SK-N-SH (cell line): ENCODE measurements around the gene BRD4. TPM values are rescaled to one million over a fixed set of nuclear protein-coding genes. Genes with fewer than 3 reads are reported as not detected.

Experiments
- CTCF ChIA-PET: fragments of 300-600, 350-600 bp; formaldehyde crosslinking; extraction: SDS; loops from one replicate; lab custom pipeline; 2021; lab: Yijun Ruan, JAX
- POLR2A ChIA-PET: fragments of 350-600 bp; sonication (Branson Sonifier 250); formaldehyde crosslinking; extraction: SDS; loops from one replicate; lab custom pipeline; 2020; ENCODE audit warnings: antibody characterized with exemption, inconsistent platforms; lab: Yijun Ruan, JAX
- DNase-seq: peaks from one replicate; pipeline ENCODE4 v3.0.0; 2012
- H2AFZ ChIP-seq: fragments of 200-600 bp; sonication (generic); 2 replicates; pipeline ENCODE4 v1.8.1; 2016; ENCODE audit warnings: antibody characterized with exemption, mild to moderate bottlenecking, low read depth
- H3F3A ChIP-seq: fragments of 200-600 bp; sonication (generic); replicated peaks from 2 replicates; pipeline ENCODE3; 2016; ENCODE audit warnings: antibody characterized with exemption, mild to moderate bottlenecking; ENCODE audit not compliant: insufficient read depth
- H3K27ac ChIP-seq, 2 experiments: fragments of 200-500 bp in 1 of 2; fragments of 200-600 bp in 1 of 2; sonication (Bioruptor generic) in 1 of 2; sonication (generic), shearing (Covaris generic) in 1 of 2; 2 replicates each; pipeline versions ENCODE4 v1.5.1 to v1.6.1; 2014 to 2016; ENCODE audit warnings: low read depth in 2 of 2, inconsistent platforms in 1 of 2, low read length in 1 of 2, mild to moderate bottlenecking in 1 of 2, mixed read lengths in 1 of 2
- H3K27me3 ChIP-seq: fragments of 200-600 bp; sonication (generic), shearing (Covaris generic); 2 replicates; pipeline ENCODE4 v1.6.1; 2016; ENCODE audit warnings: mixed run types; ENCODE audit not compliant: insufficient read depth
- H3K36me3 ChIP-seq, 2 experiments: fragments of 200-500 bp in 1 of 2; fragments of 200-600 bp in 1 of 2; sonication (Bioruptor generic) in 1 of 2; sonication (generic) in 1 of 2; replicated peaks in 1 of 2; 2 replicates each; pipeline versions ENCODE3 to v1.5.1; 2014 to 2016; ENCODE audit warnings: low read length in 1 of 2, mild to moderate bottlenecking in 1 of 2; ENCODE audit not compliant: insufficient read depth in 2 of 2, control insufficient read depth in 1 of 2
- H3K4me1 ChIP-seq, 2 experiments: fragments of 200-500 bp in 1 of 2; fragments of 200-600 bp in 1 of 2; sonication (Bioruptor generic) in 1 of 2; sonication (generic), shearing (Covaris generic) in 1 of 2; 2 replicates each; pipeline versions ENCODE4 v1.5.1 to v1.6.1; 2014 to 2016; ENCODE audit warnings: low read depth in 1 of 2, low read length in 1 of 2, mixed run types in 1 of 2; ENCODE audit not compliant: insufficient read depth in 2 of 2, control insufficient read depth in 1 of 2
- H3K4me2 ChIP-seq: fragments of 200-600 bp; sonication (generic), shearing (Covaris generic); 2 replicates; pipeline ENCODE4 v1.6.1; 2017; ENCODE audit warnings: mixed run types
- H3K4me3 ChIP-seq, 2 experiments: fragments of 200-500 bp in 1 of 2; fragments of 200-600 bp in 1 of 2; sonication (Bioruptor generic) in 1 of 2; sonication (generic), shearing (Covaris generic) in 1 of 2; 2 replicates each; pipeline versions ENCODE4 v1.5.1 to v1.8.1; 2014 to 2016; ENCODE audit warnings: low read depth in 2 of 2, inconsistent platforms in 1 of 2, low read length in 1 of 2, mild to moderate bottlenecking in 1 of 2, mixed read lengths in 1 of 2, moderate library complexity in 1 of 2
- H3K79me2 ChIP-seq: fragments of 200-600 bp; sonication (generic); 2 replicates; pipeline ENCODE4 v1.8.1; 2017; ENCODE audit warnings: mild to moderate bottlenecking; ENCODE audit not compliant: insufficient read depth
- H3K9ac ChIP-seq: fragments of 200-600 bp; sonication (generic); 2 replicates; pipeline ENCODE4 v1.6.1; 2017; ENCODE audit warnings: mixed run types
- H3K9me2 ChIP-seq: fragments of 200-600 bp; sonication (generic); 2 replicates; pipeline ENCODE4 v1.6.1; 2017; ENCODE audit warnings: mixed run types
- H3K9me3 ChIP-seq: fragments of 200-600 bp; sonication (generic); 2 replicates; pipeline ENCODE4 v1.6.1; 2017; ENCODE audit warnings: mixed run types, mild to moderate bottlenecking, moderate library complexity
- H4K20me1 ChIP-seq: fragments of 200-600 bp; sonication (generic); 2 replicates; pipeline ENCODE4 v1.6.1; 2017; ENCODE audit warnings: mild to moderate bottlenecking, mixed run types; ENCODE audit not compliant: insufficient read depth
- ELF1 ChIP-seq: IDR thresholded peaks from 2 replicates; pipeline ENCODE4 v1.4.0; 2012
- EP300 ChIP-seq, 2 experiments: IDR thresholded peaks; 2 replicates each; pipeline versions ENCODE4 v1.4.0 to v1.6.1; 2012; ENCODE audit warnings: borderline replicate concordance in 1 of 2, low read depth in 1 of 2, low read length in 1 of 2
- EZH2phosphoT487 ChIP-seq: fragments of 200-600 bp; sonication (generic); IDR thresholded peaks from 2 replicates; pipeline ENCODE4 v1.6.1; 2017; ENCODE audit warnings: low read depth, mixed run types, mild to moderate bottlenecking, antibody characterized with exemption, moderate library complexity, borderline replicate concordance
- FOSL2 ChIP-seq: IDR thresholded peaks from 2 replicates; pipeline ENCODE4 v1.4.0; 2012; ENCODE audit warnings: low read depth, mild to moderate bottlenecking, moderate library complexity, borderline replicate concordance
- FOXJ3 ChIP-seq: sonication (generic); formaldehyde crosslinking; IDR thresholded peaks from 2 replicates; pipeline ENCODE4 v1.5.1; 2020; ENCODE audit warnings: mild to moderate bottlenecking, missing genetic modification reagents
- JUND ChIP-seq: IDR thresholded peaks from 2 replicates; pipeline ENCODE4 v1.4.0; 2012
- MEF2A ChIP-seq: IDR thresholded peaks from 2 replicates; pipeline ENCODE4 v1.4.0; 2012; ENCODE audit warnings: low read depth, borderline replicate concordance
- NFIC ChIP-seq: IDR thresholded peaks from 2 replicates; pipeline ENCODE4 v1.4.0; 2012; ENCODE audit warnings: borderline replicate concordance
- NRF1 ChIP-seq: IDR thresholded peaks from 2 replicates; pipeline ENCODE4 v1.6.1; 2012; ENCODE audit warnings: low read depth, mild to moderate bottlenecking, low read length
- POLR2AphosphoS5 ChIP-seq: IDR thresholded peaks from 2 replicates; pipeline ENCODE4 v1.6.1; 2012; ENCODE audit warnings: low read depth, low read length
- RAD21 ChIP-seq: IDR thresholded peaks from 2 replicates; pipeline ENCODE4 v1.6.1; 2012; ENCODE audit warnings: mild to moderate bottlenecking, low read length
- RFX5 ChIP-seq: IDR thresholded peaks from 2 replicates; pipeline ENCODE4 v1.6.1; 2012; ENCODE audit warnings: mild to moderate bottlenecking, improper control_type of control experiment, low read length
- RXRA ChIP-seq: IDR thresholded peaks from 2 replicates; pipeline ENCODE4 v1.4.0; 2012; ENCODE audit warnings: low read depth, mild to moderate bottlenecking, borderline replicate concordance
- SIN3A ChIP-seq: IDR thresholded peaks from 2 replicates; pipeline ENCODE4 v1.6.1; 2012; ENCODE audit warnings: low read depth, mild to moderate bottlenecking, low read length, moderate library complexity, borderline replicate concordance
- SMC3 ChIP-seq: IDR thresholded peaks from 2 replicates; pipeline ENCODE4 v1.6.1; 2012; ENCODE audit warnings: low read depth, low read length, improper control_type of control experiment
- YY1 ChIP-seq: IDR thresholded peaks from 2 replicates; pipeline ENCODE4 v1.4.0; 2012; ENCODE audit warnings: low read depth, mild to moderate bottlenecking
- WGBS: methylation state at CpG from one replicate; pipeline ENCODE4 v1.1.6; 2017; ENCODE audit warnings: low lambda C conversion rate; 5-methylcytosine and 5-hydroxymethylcytosine counted together
- polyA plus RNA-seq, 3 experiments: library from polyadenylated mRNA; depleted of rRNA; stranded (reverse); fragments of >200 nt; gene quantifications; 2 replicates each; pipeline ENCODE4 v1.2.3, GENCODE V29; 2012
- TF ChIP-seq, protein P1 (sequence below): IDR thresholded peaks from 2 replicates; pipeline ENCODE4 v1.4.0; 2012; ENCODE audit warnings: low read depth, borderline replicate concordance
- TF ChIP-seq, protein P2 (sequence below): IDR thresholded peaks from 2 replicates; pipeline ENCODE4 v1.4.0; 2012; ENCODE audit warnings: low read depth, borderline replicate concordance

Gene BRD4
- polyA plus RNA-seq, 1 of the 3 experiments (the other 2 are of a cell fraction), result 10.0 TPM

DNA sequence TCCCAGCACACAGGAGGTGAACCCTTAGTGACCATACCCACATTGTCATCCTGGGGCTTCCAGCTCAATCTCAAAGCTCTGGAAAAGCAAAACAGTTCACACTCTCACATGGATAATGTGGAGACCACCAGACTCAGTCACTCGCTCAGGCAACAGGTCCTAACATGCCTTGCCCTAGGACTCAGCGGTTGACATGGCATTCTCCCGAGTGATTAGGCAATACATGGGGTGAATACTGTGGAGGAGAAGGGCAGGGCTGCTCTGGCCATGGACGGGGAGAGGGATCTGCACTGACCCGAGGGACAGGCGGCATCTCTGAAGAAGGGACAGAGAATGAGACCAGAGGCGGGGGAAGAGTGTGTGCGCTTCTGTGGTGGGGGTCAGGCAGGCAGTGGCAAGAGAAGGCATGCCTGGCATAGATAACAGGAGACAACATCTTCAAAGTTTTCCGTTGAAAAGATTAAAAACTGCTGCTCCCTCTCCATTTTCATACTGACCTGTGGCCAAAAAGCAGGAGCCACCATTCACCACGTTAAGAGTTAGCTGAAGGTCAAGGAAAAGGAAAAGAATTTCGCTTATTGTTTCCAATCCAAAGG is 55.6 kb downstream of the BRD4 start:
- H3K27ac ChIP-seq, result peak overlapping the region in 1 of 2 experiments; percentile 34; a peak in 1 of 4 replicates
- H3K27me3 ChIP-seq, result no peaks in the 10 kb centered on the region
- no peak overlapping the region for H3K9ac ChIP-seq
- 0 out of 2 replicates have a peak overlapping the region, but pooled peaks have one; percentile 13 for H3K4me2 ChIP-seq
- no peak for DNase-seq
- H3K9me2 ChIP-seq, result no peaks in the 10 kb centered on the region
- POLR2A ChIA-PET, result no interaction called here
- H3K36me3 ChIP-seq, result peaks cover 2 to 6% of the 10 kb centered on the region in 2 experiments
- no peaks in the 10 kb centered on the region for H3F3A ChIP-seq
- TF ChIP-seq RXRA (no peak), JUND (no peak), ELF1 (no peak), FOXJ3 (CRISPR knock-in tag) (no peak), SIN3A (no peak), EP300 (IDR thresholded peaks at IDR 0.05; ENCODE audit: borderline replicate concordance in 1 of 2, low read depth in 1 of 2, low read length in 1 of 2) (no peak), RFX5 (no peak), EZH2phosphoT487 (no peak), NFIC (no peak), FOSL2 (no peak), NRF1 (no peak), YY1 (no peak), MEF2A (no peak), SMC3 (no peak), RAD21 (no peak), POLR2AphosphoS5 (no peak)
- TF ChIP-seq, protein P1, sequence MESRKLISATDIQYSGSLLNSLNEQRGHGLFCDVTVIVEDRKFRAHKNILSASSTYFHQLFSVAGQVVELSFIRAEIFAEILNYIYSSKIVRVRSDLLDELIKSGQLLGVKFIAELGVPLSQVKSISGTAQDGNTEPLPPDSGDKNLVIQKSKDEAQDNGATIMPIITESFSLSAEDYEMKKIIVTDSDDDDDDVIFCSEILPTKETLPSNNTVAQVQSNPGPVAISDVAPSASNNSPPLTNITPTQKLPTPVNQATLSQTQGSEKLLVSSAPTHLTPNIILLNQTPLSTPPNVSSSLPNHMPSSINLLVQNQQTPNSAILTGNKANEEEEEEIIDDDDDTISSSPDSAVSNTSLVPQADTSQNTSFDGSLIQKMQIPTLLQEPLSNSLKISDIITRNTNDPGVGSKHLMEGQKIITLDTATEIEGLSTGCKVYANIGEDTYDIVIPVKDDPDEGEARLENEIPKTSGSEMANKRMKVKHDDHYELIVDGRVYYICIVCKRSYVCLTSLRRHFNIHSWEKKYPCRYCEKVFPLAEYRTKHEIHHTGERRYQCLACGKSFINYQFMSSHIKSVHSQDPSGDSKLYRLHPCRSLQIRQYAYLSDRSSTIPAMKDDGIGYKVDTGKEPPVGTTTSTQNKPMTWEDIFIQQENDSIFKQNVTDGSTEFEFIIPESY, result no peak
- TF ChIP-seq, protein P2, sequence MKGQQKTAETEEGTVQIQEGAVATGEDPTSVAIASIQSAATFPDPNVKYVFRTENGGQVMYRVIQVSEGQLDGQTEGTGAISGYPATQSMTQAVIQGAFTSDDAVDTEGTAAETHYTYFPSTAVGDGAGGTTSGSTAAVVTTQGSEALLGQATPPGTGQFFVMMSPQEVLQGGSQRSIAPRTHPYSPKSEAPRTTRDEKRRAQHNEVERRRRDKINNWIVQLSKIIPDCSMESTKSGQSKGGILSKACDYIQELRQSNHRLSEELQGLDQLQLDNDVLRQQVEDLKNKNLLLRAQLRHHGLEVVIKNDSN, result no peak
- TF ChIP-seq, all 33 proteins: peak for 0
- Histone ChIP-seq H3K4me1 (peaks cover 22 to 63% of the 10 kb centered on the region in 2 experiments), H3K4me3 (no peak overlapping the region), H3K79me2 (peaks cover 100% of the 10 kb centered on the region), H2AFZ (no peak overlapping the region), H3K9me3 (no peaks in the 10 kb centered on the region), H4K20me1 (peaks cover 100% of the 10 kb centered on the region)
- CTCF ChIA-PET, result no interaction called here
- 91% methylated on average over 10 of the region's 11 CpGs for WGBS
